H9 (cell line): Measurements from ENCODE around the gene FBH1. TPM values are rescaled to one million over a fixed set of nuclear protein-coding genes. Genes with fewer than 3 reads are reported as not detected.

Experiments
- DNase-seq: peaks from one replicate; pipeline ENCODE4 v3.0.0-alpha.2; 2017
- H2AFZ ChIP-seq: one replicate; pipeline ENCODE4 v1.6.1; 2013; ENCODE audit warnings: mild to moderate bottlenecking, low read length, control low read depth, moderate library complexity
- H2AK5ac ChIP-seq: 2 replicates; pipeline ENCODE4 v1.6.1; 2013; ENCODE audit warnings: low read length, control low read depth, mixed read lengths; ENCODE audit not compliant: insufficient read length
- H2BK120ac ChIP-seq: one replicate; pipeline ENCODE4 v1.6.1; 2013; ENCODE audit warnings: low read depth, mild to moderate bottlenecking, low read length, control low read depth, inconsistent platforms; ENCODE audit not compliant: poor library complexity, severe bottlenecking
- H2BK12ac ChIP-seq: 2 replicates; pipeline ENCODE4 v1.6.1; 2013; ENCODE audit warnings: low read length, control low read depth, mixed read lengths, low read depth; ENCODE audit not compliant: insufficient read length
- H2BK15ac ChIP-seq: 2 replicates; pipeline ENCODE4 v1.6.1; 2013; ENCODE audit warnings: low read depth, low read length, control low read depth
- H2BK20ac ChIP-seq: one replicate; pipeline ENCODE4 v1.6.1; 2013; ENCODE audit warnings: low read depth, mild to moderate bottlenecking, low read length, control low read depth, inconsistent platforms; ENCODE audit not compliant: poor library complexity, severe bottlenecking
- H2BK5ac ChIP-seq: 2 replicates; pipeline ENCODE4 v1.6.1; 2013; ENCODE audit warnings: low read length, control low read depth, mixed read lengths; ENCODE audit not compliant: insufficient read length
- H3K14ac ChIP-seq: 2 replicates; pipeline ENCODE4 v1.6.1; 2013; ENCODE audit warnings: low read length, control low read depth; ENCODE audit not compliant: insufficient read depth
- H3K18ac ChIP-seq: 2 replicates; pipeline ENCODE4 v1.6.1; 2013; ENCODE audit warnings: low read depth, mild to moderate bottlenecking, mixed read lengths, low read length, control low read depth; ENCODE audit not compliant: insufficient read length
- H3K23ac ChIP-seq: 2 replicates; pipeline ENCODE4 v1.6.1; 2013; ENCODE audit warnings: low read length, control low read depth, mixed read lengths, low read depth; ENCODE audit not compliant: insufficient read length
- H3K23me2 ChIP-seq: 2 replicates; pipeline ENCODE4 v1.6.1; 2013; ENCODE audit warnings: low read depth, mild to moderate bottlenecking, mixed read lengths, low read length, control low read depth; ENCODE audit not compliant: insufficient read length, poor library complexity, severe bottlenecking
- H3K27ac ChIP-seq: 2 replicates; pipeline ENCODE4 v1.5.1; 2013; ENCODE audit warnings: low read length, control low read depth, mixed read lengths, low read depth; ENCODE audit not compliant: insufficient read length
- H3K27me3 ChIP-seq: 2 replicates; pipeline ENCODE4 v1.6.1; 2013; ENCODE audit warnings: low read length, control low read depth, inconsistent platforms; ENCODE audit not compliant: insufficient read depth
- H3K4ac ChIP-seq: 2 replicates; pipeline ENCODE4 v1.6.1; 2013; ENCODE audit warnings: low read depth, mild to moderate bottlenecking, control low read depth, inconsistent platforms, low read length, moderate library complexity
- H3K4me1 ChIP-seq: 2 replicates; pipeline ENCODE4 v1.6.1; 2013; ENCODE audit warnings: low read length, control low read depth, inconsistent platforms; ENCODE audit not compliant: insufficient read depth
- H3K4me2 ChIP-seq: 2 replicates; pipeline ENCODE4 v1.6.1; 2013; ENCODE audit warnings: low read length, control low read depth, mixed read lengths; ENCODE audit not compliant: insufficient read length, insufficient read depth
- H3K56ac ChIP-seq: 2 replicates; pipeline ENCODE4 v1.6.1; 2013; ENCODE audit warnings: low read depth, mild to moderate bottlenecking, mixed read lengths, low read length, control low read depth; ENCODE audit not compliant: insufficient read length
- H3K79me1 ChIP-seq: 2 replicates; pipeline ENCODE4 v1.6.1; 2013; ENCODE audit warnings: low read depth, mild to moderate bottlenecking, moderate library complexity, low read length, control low read depth, inconsistent platforms; ENCODE audit not compliant: insufficient read depth, poor library complexity, severe bottlenecking
- H3K79me2 ChIP-seq: 2 replicates; pipeline ENCODE4 v1.6.1; 2013; ENCODE audit warnings: low read length, control low read depth, inconsistent platforms; ENCODE audit not compliant: insufficient read depth
- H3K9ac ChIP-seq: 2 replicates; pipeline ENCODE4 v1.6.1; 2013; ENCODE audit warnings: low read length, control low read depth, mixed read lengths; ENCODE audit not compliant: insufficient read length; ENCODE audit errors: extremely low read depth
- H3K9me3 ChIP-seq: one replicate; pipeline ENCODE4 v1.6.1; 2013; ENCODE audit warnings: low read depth, low read length, inconsistent platforms; ENCODE audit not compliant: control insufficient read depth
- H3T11ph ChIP-seq: one replicate; pipeline ENCODE4 v1.6.1; 2013; ENCODE audit warnings: mild to moderate bottlenecking, low read length, control low read depth, inconsistent platforms
- H4K20me1 ChIP-seq: one replicate; pipeline ENCODE4 v1.6.1; 2013; ENCODE audit not compliant: control insufficient read depth, insufficient read length, insufficient read depth
- H4K5ac ChIP-seq: 2 replicates; pipeline ENCODE4 v1.6.1; 2013; ENCODE audit warnings: low read depth, mild to moderate bottlenecking, mixed read lengths, low read length, control low read depth; ENCODE audit not compliant: insufficient read length
- H4K8ac ChIP-seq: replicated peaks from 2 replicates; pipeline ENCODE4 v1.6.1; 2013; ENCODE audit warnings: low read length, control low read depth, mixed read lengths, low read depth; ENCODE audit not compliant: insufficient read length
- H4K91ac ChIP-seq: 2 replicates; pipeline ENCODE4 v1.6.1; 2013; ENCODE audit warnings: low read depth, mild to moderate bottlenecking, moderate library complexity, mixed read lengths, low read length, control low read depth; ENCODE audit not compliant: insufficient read length
- H3K27ac Mint-ChIP-seq, 3 experiments: 2 replicates in 2 of 3; 3 replicates in 1 of 3; pipeline ENCODE4 v1.8.0; 2020 to 2021; ENCODE audit warnings: mixed read lengths in 3 of 3, mild to moderate bottlenecking in 1 of 3, moderate library complexity in 1 of 3
- H3K27me3 Mint-ChIP-seq: 2 replicates; pipeline ENCODE4 v1.8.0; 2021; ENCODE audit warnings: low read depth, mild to moderate bottlenecking, moderate library complexity, mixed read lengths
- H3K36me3 Mint-ChIP-seq, 3 experiments: 2 replicates in 2 of 3; 3 replicates in 1 of 3; pipeline ENCODE4 v1.8.0; 2020 to 2021; ENCODE audit warnings: low read depth in 3 of 3, mixed read lengths in 3 of 3; ENCODE audit not compliant: insufficient read depth in 1 of 3
- H3K4me1 Mint-ChIP-seq, 2 experiments: 2 replicates each; pipeline ENCODE4 v1.8.0; 2020; ENCODE audit warnings: mixed read lengths in 2 of 2
- H3K4me3 Mint-ChIP-seq, 2 experiments: 2 replicates in 1 of 2; 3 replicates in 1 of 2; pipeline ENCODE4 v1.8.0; 2020 to 2021; ENCODE audit warnings: mild to moderate bottlenecking in 2 of 2, mixed read lengths in 2 of 2, moderate library complexity in 1 of 2
- H3K9me3 Mint-ChIP-seq, 2 experiments: 2 replicates in 1 of 2; 3 replicates in 1 of 2; pipeline ENCODE4 v1.8.0; 2020; ENCODE audit warnings: mild to moderate bottlenecking in 2 of 2, mixed read lengths in 2 of 2, moderate library complexity in 1 of 2
- CTCF ChIP-seq: fragments of 200-600 bp; sonication (generic); conservative IDR thresholded peaks from 3 replicates; pipeline ENCODE4 v1.8.0; 2021; ENCODE audit warnings: antibody characterized with exemption, mild to moderate bottlenecking
- WGBS: extraction: QIAGEN DNeasy Blood & Tissue Kit; methylation state at CpG from one replicate; pipeline ENCODE4 v1.1.7; 2013; ENCODE audit warnings: missing lambda C conversion rate, low lambda C conversion rate, mixed read lengths; ENCODE audit not compliant: insufficient read length; ENCODE audit errors: extremely low coverage; 5-methylcytosine and 5-hydroxymethylcytosine counted together
- total RNA-seq: library from RNA; stranded (reverse); gene quantifications from 2 replicates; pipeline ENCODE4 v1.2.1, GENCODE V29; 2021

FBH1 gene
- total RNA-seq, 1 experiment from 2014 or later: 52.2 TPM

- Histone ChIP-seq H2AFZ (no peak overlapping the region), H2BK5ac (no peak overlapping the region), H2BK15ac (no peak overlapping the region), H3K14ac (no peak overlapping the region), H4K91ac (no peak overlapping the region), H3K4me2 (no peak overlapping the region), H2BK12ac (no peak overlapping the region), H3K18ac (no peak overlapping the region), H3K27ac (no peak overlapping the region), H3K27me3 (no peaks in the 10 kb centered on the region), H2AK5ac (no peak overlapping the region), H3K4ac (no peak overlapping the region), H4K5ac (no peak overlapping the region), H3K56ac (no peak overlapping the region), H4K20me1 (no peaks in the 10 kb centered on the region), H3K79me1 (no peaks in the 10 kb centered on the region), H3K79me2 (no peaks in the 10 kb centered on the region), H4K8ac (no peak overlapping the region), H2BK20ac (no peak overlapping the region), H3K4me1 (peaks cover 8% of the 10 kb centered on the region; the same call in 1 of the 2 replicates), H3K23me2 (peaks cover 3% of the 10 kb centered on the region), H3K9me3 (no peaks in the 10 kb centered on the region), H2BK120ac (no peak overlapping the region), H3T11ph (no peak overlapping the region), H3K9ac (no peak overlapping the region), H3K23ac (no peak overlapping the region)
- H3K36me3 Mint-ChIP-seq: no peaks in the 10 kb centered on the region
- peaks cover 29 to 35% of the 10 kb centered on the region in 2 experiments for H3K4me1 Mint-ChIP-seq
- no peak for TF ChIP-seq CTCF
- no peaks in the 10 kb centered on the region for H3K9me3 Mint-ChIP-seq
- DNase-seq: no peak
- H3K27me3 Mint-ChIP-seq: peaks cover 5% of the 10 kb centered on the region
- H3K27ac Mint-ChIP-seq: no peak overlapping the region
- no CpG with 5 or more reads among the region's 17 CpGs for WGBS
- no peak overlapping the region for H3K4me3 Mint-ChIP-seq
Observed at GRCh38 chr10:5947471-5948207, 57.6 kb downstream of the FBH1 start.
